GM21529 (cell line): ENCODE data around the gene AKAP14.
"Not testable (repeated sequence)": the region's sequence is repeated elsewhere in the genome, so short reads cannot be mapped to it uniquely, and the experiment has no call there.

Experiments used
- ATAC-seq: cut with Tn5 transposase; IDR thresholded peaks from one replicate; pipeline ENCODE4 v1.9.1; 2021; ENCODE audit not compliant: unreplicated experiment

Gene AKAP14

DNA sequence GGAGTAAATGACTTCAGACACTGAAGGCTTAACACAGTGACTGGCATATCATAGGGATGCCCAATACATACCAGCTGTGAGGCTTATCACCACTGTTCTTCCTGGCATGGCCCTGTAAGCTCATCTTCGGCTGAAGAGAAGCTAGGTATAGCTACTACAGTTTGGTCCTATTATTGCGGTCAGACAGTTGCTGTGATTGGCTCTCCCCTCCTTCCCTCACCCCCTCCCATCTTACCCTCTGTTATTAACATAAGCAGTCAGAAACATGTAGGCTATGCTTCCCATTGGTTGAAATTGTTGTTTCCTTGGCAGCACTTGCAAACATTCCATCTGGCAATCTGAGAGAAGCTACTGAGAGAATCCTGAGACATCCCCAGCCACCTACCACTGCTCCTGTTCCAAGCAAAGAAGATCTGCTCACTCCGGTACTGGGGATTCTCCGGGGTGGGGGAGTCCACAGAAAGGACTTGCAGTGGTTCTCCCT lies at the start of gene AKAP14:
AKAP14 (plus strand) TSS at position 51 of the 484 bp plus-strand sequence. CDS start 7,331 bp downstream, outside the sequence.
- ATAC-seq: no peak

GRCh38 chrX:119852382-119853353 lies 43.0 kb upstream of the AKAP14 start, which contains the start of gene UPF3B:
TSS of gene UPF3B (minus strand) at chrX:119852963. CDS start at chrX:119852928, 35 bp downstream.
- ATAC-seq: peak; percentile 94

DNA sequence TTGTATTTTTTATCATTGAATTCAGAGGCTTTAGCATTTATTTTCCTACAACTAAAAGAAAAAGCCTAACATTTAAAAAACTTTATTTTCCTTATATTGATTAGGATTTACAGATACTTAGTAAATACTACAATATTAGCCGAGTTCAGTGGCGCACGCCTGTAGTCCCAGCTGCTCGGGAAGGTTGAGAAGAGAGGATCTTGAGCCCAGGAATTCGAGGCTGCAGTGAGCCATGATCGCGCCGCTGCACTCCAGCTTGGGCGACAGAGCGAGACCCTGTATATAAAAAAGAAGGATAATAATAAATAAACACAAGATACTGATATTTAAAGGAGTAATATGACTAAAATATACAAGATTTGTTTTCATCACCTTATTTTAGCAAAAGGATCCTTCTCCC lies 42.2 kb upstream of the AKAP14 start:
- ATAC-seq: no peak

DNA sequence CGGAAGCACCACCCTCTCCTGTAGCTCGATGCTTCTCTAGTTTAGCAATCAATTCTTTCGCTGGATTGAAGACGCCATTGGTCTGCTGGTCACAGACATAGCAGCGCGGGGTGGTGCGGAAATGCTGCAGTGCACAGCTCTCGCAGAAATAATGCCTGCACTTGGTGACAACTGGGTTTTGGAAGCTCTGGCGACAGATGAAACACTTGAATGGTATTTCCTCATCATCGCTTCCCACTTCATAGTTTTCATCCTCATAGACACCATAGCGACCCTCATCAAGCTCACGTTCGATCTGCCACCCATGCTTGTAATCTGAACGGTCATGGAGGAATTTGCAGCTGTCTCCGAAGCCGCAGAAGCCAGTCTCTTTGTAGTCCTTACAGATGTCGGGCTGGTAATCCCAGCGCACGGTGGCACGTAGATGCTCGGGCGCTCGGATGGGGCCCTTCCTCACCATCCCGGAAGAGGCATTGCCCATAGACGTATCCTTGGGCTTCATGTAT lies 25.0 kb upstream of the AKAP14 start:
- ATAC-seq: peak; percentile 11

DNA sequence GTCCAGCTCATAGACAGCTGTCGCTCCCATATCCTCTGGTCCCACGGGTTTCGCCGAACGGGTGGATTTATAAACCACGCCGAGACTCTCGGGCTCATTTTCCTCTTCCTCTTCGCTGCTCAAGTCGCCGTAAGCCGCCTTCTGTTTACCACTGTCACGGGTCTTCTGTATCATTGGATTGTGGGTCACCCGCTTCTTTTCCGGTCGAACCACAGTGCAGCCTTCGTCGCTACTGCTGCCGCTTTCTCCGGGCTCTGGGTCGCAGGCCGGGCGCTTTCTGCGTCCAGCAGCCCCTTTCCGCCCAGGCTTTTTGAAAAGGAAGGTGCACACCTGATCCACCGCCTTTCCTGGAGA lies 24.5 kb upstream of the AKAP14 start:
- peak; percentile 36 for ATAC-seq

DNA sequence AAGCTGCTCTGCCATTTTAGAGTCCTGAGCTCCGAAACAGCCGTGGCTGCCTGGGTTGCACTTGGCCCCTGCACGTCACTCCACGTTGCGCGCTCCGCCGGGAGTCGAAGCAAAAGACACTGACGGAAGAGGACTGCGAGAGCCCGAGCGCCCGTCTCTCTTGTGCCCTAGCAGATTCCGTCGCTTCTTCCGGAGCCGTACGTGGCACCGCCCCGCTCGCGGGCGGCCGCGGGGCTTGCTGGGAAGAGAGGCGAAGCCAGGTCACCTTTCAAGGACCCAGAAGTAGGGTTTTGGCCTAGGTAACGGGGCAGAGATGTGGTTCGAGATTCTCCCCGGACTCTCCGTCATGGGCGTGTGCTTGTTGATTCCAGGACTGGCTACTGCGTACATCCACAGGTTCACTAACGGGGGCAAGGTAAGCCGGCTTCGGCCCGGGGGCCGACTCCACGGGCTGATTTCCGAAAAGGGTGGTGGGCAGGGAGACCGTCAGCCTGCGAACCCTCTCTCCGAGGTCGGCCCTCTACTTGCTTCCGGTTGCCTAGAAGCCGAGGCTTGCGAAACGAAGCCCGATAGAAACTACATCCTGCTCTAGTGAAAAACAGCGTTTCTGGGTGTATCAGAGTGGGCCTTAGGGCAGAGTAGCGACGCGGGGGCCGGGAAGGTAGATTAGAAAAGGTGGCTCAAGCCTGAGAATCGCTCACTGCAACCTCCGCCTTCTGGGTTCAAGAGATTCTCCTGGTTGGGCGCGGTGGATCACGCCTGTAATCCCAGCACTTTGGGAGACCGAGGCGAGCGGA lies 23.9 kb upstream of the AKAP14 start, which contains the start of the genes NDUFA1 and RNF113A:
NDUFA1 (plus strand) TSS at position 234 of the 797 bp plus-strand sequence; CDS start at position 314, 80 bp downstream.
RNF113A (minus strand) TSS at position 135 of the 797 bp plus-strand sequence; CDS start at position 15, 120 bp downstream.
- ATAC-seq: peak; percentile 91

DNA sequence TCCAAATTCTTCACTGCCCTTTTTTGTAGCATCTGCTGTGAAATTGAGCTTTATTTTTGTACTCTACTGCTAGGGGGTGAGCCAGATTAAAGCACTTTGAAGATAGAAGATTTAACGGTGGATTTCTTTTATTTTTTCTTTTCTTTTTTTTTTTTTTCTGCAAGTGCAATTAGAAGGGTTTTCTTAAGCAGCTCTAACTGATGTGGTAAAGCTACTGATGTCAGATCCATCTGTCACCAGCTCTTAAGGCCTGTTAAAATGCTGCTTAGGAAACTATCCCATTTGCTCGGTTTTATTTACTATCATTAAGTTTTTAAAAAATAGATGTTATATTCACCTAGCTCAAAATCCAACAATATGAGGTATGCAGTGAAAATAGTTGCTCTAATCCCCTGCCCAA lies 17.0 kb upstream of the AKAP14 start:
- ATAC-seq: no peak

DNA sequence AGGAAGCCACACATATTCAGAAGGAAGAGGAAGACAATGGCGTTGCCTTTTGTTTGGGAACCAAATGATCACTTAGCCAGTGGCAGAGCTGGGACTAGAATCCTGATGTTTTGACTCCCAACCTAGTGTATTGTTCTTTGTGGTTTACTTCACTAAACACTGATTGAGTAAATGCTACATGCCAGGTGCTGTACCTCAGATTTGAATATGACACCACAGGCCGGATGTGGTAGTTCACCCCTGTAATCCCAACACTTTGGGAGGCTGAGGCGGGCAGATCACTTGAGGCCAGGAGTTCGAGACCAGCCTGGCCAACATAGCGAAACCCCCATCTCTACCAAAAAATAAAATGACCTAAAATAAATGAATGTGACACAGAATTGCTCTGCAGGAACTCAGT lies 15.6 kb upstream of the AKAP14 start:
- ATAC-seq: no peak

- peak; percentile 92 for ATAC-seq
These were observed 14.9 kb upstream of the AKAP14 start for GRCh38 chrX:119880552-119881437.

GRCh38 chrX:119885554-119886428 lies 9.9 kb upstream of the AKAP14 start:
- ATAC-seq: no peak

GRCh38 chrX:119887721-119888425 lies 7.8 kb upstream of the AKAP14 start:
- ATAC-seq: peak; percentile 94

GRCh38 chrX:119890626-119891025 lies 5.1 kb upstream of the AKAP14 start:
- not testable (repeated sequence) for ATAC-seq

DNA sequence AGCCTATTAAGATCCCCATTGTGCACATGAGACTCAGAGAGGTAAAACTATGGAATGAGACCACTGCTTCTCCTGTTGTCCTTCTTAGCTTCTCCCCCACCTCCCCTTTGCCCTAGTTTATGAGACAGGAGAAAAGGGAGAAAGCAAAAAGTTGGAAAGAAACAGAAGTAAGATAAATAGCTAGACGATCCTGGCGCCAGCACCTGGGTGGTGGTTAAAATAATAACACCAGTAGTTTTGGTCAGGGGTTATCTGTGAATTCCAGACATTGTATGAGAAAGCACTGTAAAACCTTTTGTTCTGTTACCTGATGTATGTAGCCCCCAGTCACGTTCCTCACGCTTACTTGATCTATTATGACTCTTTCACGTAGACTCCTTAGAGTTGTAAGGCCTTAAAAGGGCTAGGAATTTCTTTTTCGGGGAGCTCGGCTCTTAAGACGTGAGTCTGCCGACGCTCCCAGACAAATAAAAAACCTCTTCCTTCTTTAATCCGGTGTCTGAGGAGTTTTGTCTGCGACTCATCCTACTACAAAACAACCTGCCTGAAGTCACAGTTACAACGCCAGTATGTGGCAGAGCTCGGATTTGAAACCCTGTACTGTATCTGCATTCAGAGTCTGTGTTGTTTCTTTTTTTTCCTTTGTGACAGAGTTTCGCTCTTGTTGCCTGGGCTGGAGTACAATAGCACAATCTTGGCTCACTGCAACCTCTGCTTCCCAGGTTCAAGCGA lies 3.6 kb upstream of the AKAP14 start:
- not testable (repeated sequence) for ATAC-seq

- ATAC-seq: no peak
These were observed 3.4 kb downstream of the AKAP14 start for GRCh38 chrX:119899125-119899524.

GRCh38 chrX:119900976-119901375 lies 5.3 kb downstream of the AKAP14 start:
- ATAC-seq: no peak

DNA sequence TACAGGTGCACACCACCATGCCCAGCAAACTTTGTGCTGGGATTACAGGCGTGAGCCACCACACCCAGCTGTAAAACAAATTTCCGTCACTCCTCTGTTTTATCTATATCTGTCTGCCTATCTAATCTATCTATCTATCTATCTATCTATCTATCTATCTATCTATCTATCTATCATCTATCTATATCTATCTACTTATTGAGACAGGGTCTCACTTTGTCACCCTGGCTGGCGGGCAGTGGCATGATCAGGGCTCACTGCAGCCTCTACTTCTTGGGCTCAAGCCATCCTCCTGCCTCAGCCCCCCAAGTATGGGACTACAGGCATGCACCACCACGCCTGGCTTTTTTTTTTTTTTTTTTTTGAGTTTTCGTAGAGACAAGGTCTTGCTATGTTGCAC lies 20.6 kb downstream of the AKAP14 start:
- no peak for ATAC-seq

- ATAC-seq: no peak
These were observed 22.2 kb downstream of the AKAP14 start for GRCh38 chrX:119917877-119918276.
